ENCODE measurements around the gene PELO. TPM values are rescaled to one million over a fixed set of nuclear protein-coding genes. Genes with fewer than 3 reads are reported as not detected.

Gene PELO
- total and polyA plus RNA-seq, 9 of the 15 experiments (the other 6 are each of a cell fraction or from before 2014, with no cell fraction given) = 5.8 to 14.6 (median 9.6) TPM

GRCh38 chr5:52799358-52799982 lies 11.8 kb downstream of the PELO start (continued):
- TF ChIP-seq HMBOX1 (IDR thresholded peaks at IDR 0.05) (peak; percentile 28; the same call in 1 of the 2 replicates), DPF2 (IDR thresholded peaks at IDR 0.05) (no peak), SAP30 (IDR thresholded peaks at IDR 0.05; ENCODE audit: borderline replicate concordance, insufficient read depth, low read depth, low read length, poor library complexity, severe bottlenecking) (peak; percentile 46), TAL1 (IDR thresholded peaks at IDR 0.05) (no peak), GTF2F1 (IDR thresholded peaks at IDR 0.05; ENCODE audit: low read depth, low read length) (no peak), ZNF592 (IDR thresholded peaks at IDR 0.05) (no peak), TARDBP (IDR thresholded peaks at IDR 0.05) (no peak), BHLHE40 (IDR thresholded peaks at IDR 0.05; ENCODE audit: low read length) (peak; percentile 78)
